NT2/D1 (cell line): ENCODE measurements around the gene GJB1.

ENCODE experiments used
- SUZ12 ChIP-seq: IDR thresholded peaks from 2 replicates; pipeline ENCODE4 v1.6.1; 2011; ENCODE audit not compliant: insufficient read length, insufficient read depth; ENCODE audit errors: extremely low read depth
- YY1 ChIP-seq: IDR thresholded peaks from 2 replicates; pipeline ENCODE4 v1.6.1; 2011; ENCODE audit not compliant: insufficient read length, insufficient read depth
- ZNF274 ChIP-seq: IDR thresholded peaks from 2 replicates; pipeline ENCODE4 v1.6.1; 2011; ENCODE audit warnings: mild to moderate bottlenecking, low read depth, low read length

DNA sequence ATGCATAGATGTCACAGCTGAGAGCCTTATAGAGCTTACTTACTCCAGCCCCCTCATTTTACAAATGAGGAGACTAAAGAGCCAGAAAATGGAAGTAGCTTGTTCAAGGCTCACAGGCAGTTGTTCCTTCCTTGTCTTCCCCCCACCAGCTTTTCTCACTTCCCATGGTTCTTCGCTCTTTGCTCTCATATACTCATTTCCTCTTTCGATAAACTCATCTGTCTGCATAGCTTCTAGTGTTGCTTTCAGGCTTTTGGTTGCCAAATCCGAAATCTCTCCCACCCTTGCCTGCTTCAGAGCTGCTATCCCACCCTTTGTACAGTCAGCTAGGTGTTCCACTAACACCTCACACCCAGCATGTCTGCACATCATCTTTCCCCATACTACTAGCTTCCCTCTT is 25.0 kb upstream of the GJB1 start:
- TF ChIP-seq YY1 (no peak), ZNF274 (no peak), SUZ12 (no peak)
